Esophagus muscularis mucosa (tissue), 4 donors: ENCODE data around the gene PRSS50.

ENCODE experiments used
- CTCF ChIP-seq, 3 experiments: fragments of 200-600 bp in 2 of 3; fragments of 450-650 bp in 1 of 3; sonication (generic) in 2 of 3; IDR thresholded peaks; one replicate each; pipeline ENCODE4 v1.5.1; 2017 to 2019; ENCODE audit warnings: antibody characterized with exemption in 3 of 3, mild to moderate bottlenecking in 2 of 3, moderate library complexity in 1 of 3
- EP300 ChIP-seq: sonication (generic); formaldehyde crosslinking; IDR thresholded peaks from one replicate; pipeline ENCODE4 v1.6.1; 2017; ENCODE audit warnings: antibody characterized with exemption
- POLR2A ChIP-seq: fragments of 450-650 bp; IDR thresholded peaks from one replicate; pipeline ENCODE4 v1.6.1; 2017; ENCODE audit warnings: antibody characterized with exemption, moderate library complexity, mild to moderate bottlenecking, low read depth

GRCh38 chr3:46763178-46763577 is 45.5 kb upstream of the PRSS50 start:
- TF ChIP-seq POLR2A = no peak
- no peak for TF ChIP-seq CTCF (IDR thresholded peaks at IDR 0.05)
- no peak for TF ChIP-seq EP300
